Measurements from ENCODE around the gene IGSF9B. TPM values are rescaled to one million over a fixed set of nuclear protein-coding genes. Genes with fewer than 3 reads are reported as not detected.

The IGSF9B gene
- polyA plus RNA-seq, 1 experiment, result 0.05 TPM

GRCh38 chr11:133907216-133907615, 49.6 kb downstream of the IGSF9B start:
- DNase-seq (ENCODE audit: low read depth), result no peak
- Histone ChIP-seq H3K4me3 (ENCODE audit: low read depth, low read length) (no peak overlapping the region), H3K36me3 (ENCODE audit: control insufficient read depth, insufficient read depth, low read length) (no peaks in the 10 kb centered on the region), H3K27me3 (ENCODE audit: control insufficient read depth, insufficient read depth, low read length) (no peaks in the 10 kb centered on the region)
- ChIA-PET CTCF (no interaction called here), POLR2A (no interaction called here)
- TF ChIP-seq, protein P1, sequence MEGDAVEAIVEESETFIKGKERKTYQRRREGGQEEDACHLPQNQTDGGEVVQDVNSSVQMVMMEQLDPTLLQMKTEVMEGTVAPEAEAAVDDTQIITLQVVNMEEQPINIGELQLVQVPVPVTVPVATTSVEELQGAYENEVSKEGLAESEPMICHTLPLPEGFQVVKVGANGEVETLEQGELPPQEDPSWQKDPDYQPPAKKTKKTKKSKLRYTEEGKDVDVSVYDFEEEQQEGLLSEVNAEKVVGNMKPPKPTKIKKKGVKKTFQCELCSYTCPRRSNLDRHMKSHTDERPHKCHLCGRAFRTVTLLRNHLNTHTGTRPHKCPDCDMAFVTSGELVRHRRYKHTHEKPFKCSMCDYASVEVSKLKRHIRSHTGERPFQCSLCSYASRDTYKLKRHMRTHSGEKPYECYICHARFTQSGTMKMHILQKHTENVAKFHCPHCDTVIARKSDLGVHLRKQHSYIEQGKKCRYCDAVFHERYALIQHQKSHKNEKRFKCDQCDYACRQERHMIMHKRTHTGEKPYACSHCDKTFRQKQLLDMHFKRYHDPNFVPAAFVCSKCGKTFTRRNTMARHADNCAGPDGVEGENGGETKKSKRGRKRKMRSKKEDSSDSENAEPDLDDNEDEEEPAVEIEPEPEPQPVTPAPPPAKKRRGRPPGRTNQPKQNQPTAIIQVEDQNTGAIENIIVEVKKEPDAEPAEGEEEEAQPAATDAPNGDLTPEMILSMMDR (IDR thresholded peaks at IDR 0.05; ENCODE audit: insufficient read depth, low read depth, low read length), result no peak

GRCh38 chr11:133906746-133907145, 50.0 kb downstream of the IGSF9B start:
- POLR2A ChIA-PET, result no interaction called here
- no peaks in the 10 kb centered on the region for H3K36me3 ChIP-seq (ENCODE audit: control insufficient read depth, insufficient read depth, low read length)
- DNase-seq (ENCODE audit: low read depth), result no peak
- H3K27me3 ChIP-seq (ENCODE audit: control insufficient read depth, insufficient read depth, low read length), result no peaks in the 10 kb centered on the region
- CTCF ChIA-PET, result no interaction called here
- TF ChIP-seq, protein P1 (IDR thresholded peaks at IDR 0.05; ENCODE audit: insufficient read depth, low read depth, low read length), result no peak
- H3K4me3 ChIP-seq (ENCODE audit: low read depth, low read length), result no peak overlapping the region

GRCh38 chr11:133906241-133906640, 50.5 kb downstream of the IGSF9B start:
- TF ChIP-seq, protein P1 (IDR thresholded peaks at IDR 0.05; ENCODE audit: insufficient read depth, low read depth, low read length), result no peak
- POLR2A ChIA-PET, result no interaction called here
- no peaks in the 10 kb centered on the region for H3K36me3 ChIP-seq (ENCODE audit: control insufficient read depth, insufficient read depth, low read length)
- no peak overlapping the region for H3K4me3 ChIP-seq (ENCODE audit: low read depth, low read length)
- no peaks in the 10 kb centered on the region for H3K27me3 ChIP-seq (ENCODE audit: control insufficient read depth, insufficient read depth, low read length)
- CTCF ChIA-PET, result no interaction called here
- no peak for DNase-seq (ENCODE audit: low read depth)

GRCh38 chr11:133905677-133906156, 51.1 kb downstream of the IGSF9B start:
- DNase-seq (ENCODE audit: low read depth), result no peak
- ChIA-PET CTCF (no interaction called here), POLR2A (no interaction called here)
- TF ChIP-seq, protein P1 (IDR thresholded peaks at IDR 0.05; ENCODE audit: insufficient read depth, low read depth, low read length), result no peak
- Histone ChIP-seq H3K4me3 (ENCODE audit: low read depth, low read length) (no peak overlapping the region), H3K27me3 (ENCODE audit: control insufficient read depth, insufficient read depth, low read length) (no peaks in the 10 kb centered on the region), H3K36me3 (ENCODE audit: control insufficient read depth, insufficient read depth, low read length) (no peaks in the 10 kb centered on the region)

GRCh38 chr11:133904818-133905515, 51.8 kb downstream of the IGSF9B start:
- H3K27me3 ChIP-seq (ENCODE audit: control insufficient read depth, insufficient read depth, low read length), result no peaks in the 10 kb centered on the region
- ChIA-PET CTCF (no interaction called here), POLR2A (no interaction called here)
- no peak for DNase-seq (ENCODE audit: low read depth)
- TF ChIP-seq, protein P1 (IDR thresholded peaks at IDR 0.05; ENCODE audit: insufficient read depth, low read depth, low read length), result no peak
- H3K4me3 ChIP-seq (ENCODE audit: low read depth, low read length), result no peak overlapping the region
- H3K36me3 ChIP-seq (ENCODE audit: control insufficient read depth, insufficient read depth, low read length), result no peaks in the 10 kb centered on the region

Measured in BJ (cell line).